Mucosa of descending colon (tissue), 3 donors: ENCODE measurements around the gene CNOT6L. TPM values are rescaled to one million over a fixed set of nuclear protein-coding genes. Genes with fewer than 3 reads are reported as not detected.

Experiments
- ATAC-seq: fragments of 200-7000 bp; cut with Tn5 transposase; one replicate; pipeline ENCODE4 v1.9.1; 2020; ENCODE audit warnings: mild to moderate bottlenecking, moderate library complexity
- DNase-seq, 3 donors: peaks; one replicate each; pipeline ENCODE4 v3.0.0-alpha.2; 2020
- H3K36me3 ChIP-seq: fragments of 200-600 bp; one replicate; pipeline ENCODE4 v1.8.0; 2021; ENCODE audit warnings: low read depth, mild to moderate bottlenecking
- H3K4me1 ChIP-seq: fragments of 200-600 bp; one replicate; pipeline ENCODE4 v1.8.0; 2021; ENCODE audit warnings: low read depth, mild to moderate bottlenecking
- H3K4me3 ChIP-seq: fragments of 200-600 bp; one replicate; pipeline ENCODE4 v1.8.0; 2021; ENCODE audit warnings: mild to moderate bottlenecking
- H3K9me3 ChIP-seq: fragments of 200-600 bp; one replicate; pipeline ENCODE4 v1.8.0; 2021; ENCODE audit warnings: mild to moderate bottlenecking
- CTCF ChIP-seq: fragments of 200-600 bp; IDR thresholded peaks from one replicate; pipeline ENCODE4 v1.8.0; 2022; ENCODE audit warnings: antibody characterized with exemption, mild to moderate bottlenecking
- intact Hi-C, 2 donors: fragments of 100-400 bp; cut with DNase I in 1 of 2; cut with micrococcal nuclease in 1 of 2; formaldehyde crosslinking; loops; one replicate each; pipeline versions ENCODE4 v1.11.0 to v1.11.1; 2022; cut with DNase I, micrococcal nuclease
- total RNA-seq, 3 donors: library from RNA; stranded (reverse); fragmentation: NEBNext Ultra II Directional in 2 of 3; extraction: Animal tissue kit (Norgen Biotek cat#: 25700) in 2 of 3; gene quantifications; one replicate each; pipeline versions ENCODE4 v1.2.1 to v1.2.4, GENCODE V29; 2021 to 2023
- donor health status: DM: no; HTN: no; CAD: no; lungs with moderate emphysema.
- donor health status: DM: no; HTN: no; CAD: no.
- donor health status: DM: no; HTN: yes; CAD: no.

CNOT6L gene
- total RNA-seq, 3 donors from 2014 or later = 38.5 to 51.0 (median 42.7) TPM

DNA sequence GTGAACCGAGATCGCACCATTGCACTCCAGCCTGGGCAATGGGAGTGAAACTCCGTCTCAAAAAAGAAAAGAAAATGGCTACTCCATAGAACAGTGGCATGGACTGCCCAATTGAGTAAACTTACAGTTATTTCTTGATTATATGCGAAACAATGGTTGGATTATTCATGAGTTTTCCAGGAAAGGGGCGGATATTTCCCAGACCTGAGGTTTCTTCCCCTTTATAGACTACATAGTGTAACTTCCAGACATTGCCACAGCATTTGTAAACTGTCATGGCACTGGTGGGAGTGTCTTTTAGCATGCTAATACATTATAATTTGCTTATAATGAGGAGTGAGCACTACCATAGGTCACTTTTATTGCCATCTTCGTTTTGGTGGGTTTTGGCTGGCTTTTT lies 29.3 kb upstream of the CNOT6L start:
- intact Hi-C loops = no loop called here
- Histone ChIP-seq H3K4me1 (no peaks in the 10 kb centered on the region), H3K36me3 (no peaks in the 10 kb centered on the region), H3K9me3 (no peaks in the 10 kb centered on the region), H3K4me3 (no peak overlapping the region)
- DNase-seq (no peak), ATAC-seq (no peak)
- TF ChIP-seq CTCF = no peak

- intact Hi-C loops = no loop called here
Measured at GRCh38 chr4:77845929-77846328, 26.8 kb upstream of the CNOT6L start.

DNA sequence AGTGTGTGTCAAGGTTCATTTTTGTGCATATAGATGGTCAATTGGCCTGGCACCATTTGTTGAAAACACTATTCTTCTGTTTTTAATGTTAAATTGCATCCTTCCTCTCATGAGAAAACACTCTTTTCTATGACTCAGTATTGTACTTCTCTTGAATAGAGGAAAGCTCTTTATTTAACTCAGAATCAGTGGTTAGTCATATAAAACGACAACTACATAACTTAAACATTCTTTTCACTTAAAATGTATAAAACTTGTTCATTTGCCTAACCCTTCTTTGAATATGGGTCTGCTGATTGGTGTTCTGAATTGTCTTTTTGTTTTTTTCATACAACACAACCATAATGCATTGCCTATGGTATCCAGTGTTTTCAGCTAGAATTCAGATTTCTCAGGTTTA lies 26.2 kb upstream of the CNOT6L start:
- Histone ChIP-seq H3K4me1 (no peaks in the 10 kb centered on the region), H3K4me3 (no peak overlapping the region), H3K36me3 (no peaks in the 10 kb centered on the region), H3K9me3 (no peaks in the 10 kb centered on the region)
- no peak for ATAC-seq
- intact Hi-C loops = no loop called here
- TF ChIP-seq CTCF = no peak
- DNase-seq = no peak

More at GRCh38 chr4:77845929-77846328, 26.8 kb upstream of the CNOT6L start:
- DNase-seq (no peak), ATAC-seq (no peak)
- no peaks in the 10 kb centered on the region for H3K9me3 ChIP-seq
- H3K4me1 ChIP-seq = no peaks in the 10 kb centered on the region
- TF ChIP-seq CTCF = no peak
- H3K4me3 ChIP-seq = no peak overlapping the region
- H3K36me3 ChIP-seq = no peaks in the 10 kb centered on the region

DNA sequence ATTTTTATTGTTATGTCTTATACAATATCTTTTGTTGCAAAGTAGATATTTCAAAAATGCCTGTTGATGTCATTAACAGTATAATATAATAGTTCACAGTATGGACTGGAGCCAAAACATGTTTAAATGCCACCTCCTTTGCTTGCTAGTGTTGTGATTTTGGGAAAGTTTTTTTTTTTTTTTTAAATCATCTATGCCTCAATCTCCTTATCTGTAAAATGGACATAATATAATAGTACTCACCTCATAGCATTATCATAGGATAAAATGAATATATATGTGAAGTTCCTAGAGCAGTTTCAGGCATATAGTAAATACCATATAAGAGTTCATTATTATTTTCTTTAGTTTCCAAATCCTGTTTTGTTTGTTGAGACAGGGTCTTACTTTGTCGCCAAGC lies 25.2 kb upstream of the CNOT6L start:
- TF ChIP-seq CTCF = no peak
- Histone ChIP-seq H3K4me1 (no peaks in the 10 kb centered on the region), H3K36me3 (no peaks in the 10 kb centered on the region), H3K4me3 (no peak overlapping the region), H3K9me3 (no peaks in the 10 kb centered on the region)
- ATAC-seq = no peak
- intact Hi-C loops = no loop called here
- no peak for DNase-seq

DNA sequence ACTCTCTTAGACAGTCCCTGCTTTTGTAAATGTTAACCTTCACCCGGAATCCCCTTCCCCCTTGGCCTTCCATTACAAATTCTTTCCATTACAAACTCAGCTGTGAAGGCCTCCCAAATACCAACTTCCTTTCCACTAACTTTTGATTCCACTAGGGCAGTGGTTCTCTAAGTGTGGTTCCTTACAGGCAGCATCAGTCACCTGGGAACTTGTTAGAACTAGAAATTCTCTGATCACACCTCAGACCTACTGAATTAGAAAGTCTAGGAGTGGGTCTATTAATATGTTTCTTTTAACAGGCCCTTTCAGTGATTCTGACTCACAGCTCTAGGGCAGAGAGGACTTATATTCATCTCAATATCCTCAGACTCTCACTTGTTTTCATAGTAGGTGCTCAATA lies 24.5 kb upstream of the CNOT6L start:
- no peaks in the 10 kb centered on the region for H3K4me1 ChIP-seq
- ATAC-seq = no peak
- no peak for TF ChIP-seq CTCF
- H3K9me3 ChIP-seq = no peaks in the 10 kb centered on the region
- H3K36me3 ChIP-seq = no peaks in the 10 kb centered on the region
- no peak for DNase-seq
- intact Hi-C loops = no loop called here
- no peak overlapping the region for H3K4me3 ChIP-seq

DNA sequence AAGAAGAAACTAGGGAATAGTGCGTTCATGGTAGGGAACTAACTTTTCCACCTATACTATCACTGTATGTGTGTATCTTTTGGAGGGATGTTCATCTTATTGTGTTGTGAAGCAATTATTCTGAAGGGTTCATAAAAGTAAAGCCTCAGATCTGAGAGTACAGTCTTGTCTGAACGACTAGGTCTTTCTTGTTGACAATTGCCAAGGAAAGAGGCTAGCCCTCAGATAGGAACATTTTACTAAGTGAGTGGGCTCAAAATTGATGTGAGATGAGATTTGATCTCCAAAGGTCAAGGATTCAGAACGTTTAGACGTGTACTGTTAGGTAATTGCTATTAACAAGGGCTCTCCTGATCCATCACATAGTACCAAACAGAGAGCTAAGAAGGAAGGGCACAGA lies 15.2 kb upstream of the CNOT6L start:
- intact Hi-C loops = no loop called here
- Histone ChIP-seq H3K4me1 (no peaks in the 10 kb centered on the region), H3K36me3 (no peaks in the 10 kb centered on the region), H3K4me3 (no peak overlapping the region), H3K9me3 (no peaks in the 10 kb centered on the region)
- DNase-seq (no peak), ATAC-seq (no peak)
- TF ChIP-seq CTCF = no peak
